22Rv1 (cell line): Measurements from ENCODE around the gene DIP2C.

ENCODE experiments used
- H3K27ac ChIP-seq: fragments of 450-650 bp; 2 replicates; pipeline ENCODE4 v1.5.1; 2017
- CTCF ChIP-seq: fragments of 450-650 bp; IDR thresholded peaks from 2 replicates; pipeline ENCODE4 v1.5.1; 2017; ENCODE audit warnings: mild to moderate bottlenecking
- ZFX ChIP-seq: fragments of 450-650 bp; IDR thresholded peaks from 2 replicates; pipeline ENCODE4 v1.6.1; 2017; ENCODE audit warnings: antibody characterized with exemption, borderline replicate concordance

The DIP2C gene

DNA sequence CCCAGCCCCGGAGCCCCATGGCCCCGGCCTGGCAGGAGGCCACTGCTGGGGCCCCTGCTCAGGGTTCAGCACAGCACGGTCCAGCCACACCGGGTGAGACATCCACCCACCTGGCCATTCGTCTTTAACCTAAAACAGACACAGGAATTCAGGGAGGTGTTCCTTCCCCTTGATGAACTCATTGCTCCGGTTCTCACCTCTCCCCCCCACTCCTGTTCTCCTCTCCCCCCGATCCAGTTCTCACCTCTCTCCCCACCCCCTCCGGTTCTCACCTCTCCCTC, 129.8 kb downstream of the DIP2C start:
- 0 out of 2 replicates have a peak overlapping the region, but pooled peaks have one; percentile 44 for H3K27ac ChIP-seq
- no peak for TF ChIP-seq ZFX
- TF ChIP-seq CTCF = no peak

- no peak overlapping the region for H3K27ac ChIP-seq
- TF ChIP-seq ZFX = no peak
- no peak for TF ChIP-seq CTCF
Measured at GRCh38 chr10:558891-559766, 130.3 kb downstream of the DIP2C start.

DNA sequence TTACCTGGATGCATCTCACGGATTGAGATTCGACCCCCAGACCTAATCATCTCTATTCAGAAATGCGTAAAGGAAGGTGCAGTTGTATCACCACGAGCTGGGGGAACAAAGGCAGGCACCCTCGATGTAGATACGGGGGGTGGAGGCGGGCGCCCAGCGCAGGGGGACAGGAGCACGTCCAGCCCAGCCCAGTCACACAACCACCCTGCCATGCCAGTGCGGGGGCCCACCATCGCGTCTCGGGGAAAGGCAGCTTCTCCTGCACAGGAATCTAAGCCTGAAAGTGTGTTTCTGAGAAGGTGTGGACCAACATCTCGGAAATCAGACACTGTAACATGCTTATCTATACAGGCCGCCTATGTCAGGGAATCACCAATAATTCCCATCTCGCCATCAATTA, 131.1 kb downstream of the DIP2C start:
- no peak overlapping the region for H3K27ac ChIP-seq
- TF ChIP-seq CTCF = no peak
- TF ChIP-seq ZFX = no peak

DNA sequence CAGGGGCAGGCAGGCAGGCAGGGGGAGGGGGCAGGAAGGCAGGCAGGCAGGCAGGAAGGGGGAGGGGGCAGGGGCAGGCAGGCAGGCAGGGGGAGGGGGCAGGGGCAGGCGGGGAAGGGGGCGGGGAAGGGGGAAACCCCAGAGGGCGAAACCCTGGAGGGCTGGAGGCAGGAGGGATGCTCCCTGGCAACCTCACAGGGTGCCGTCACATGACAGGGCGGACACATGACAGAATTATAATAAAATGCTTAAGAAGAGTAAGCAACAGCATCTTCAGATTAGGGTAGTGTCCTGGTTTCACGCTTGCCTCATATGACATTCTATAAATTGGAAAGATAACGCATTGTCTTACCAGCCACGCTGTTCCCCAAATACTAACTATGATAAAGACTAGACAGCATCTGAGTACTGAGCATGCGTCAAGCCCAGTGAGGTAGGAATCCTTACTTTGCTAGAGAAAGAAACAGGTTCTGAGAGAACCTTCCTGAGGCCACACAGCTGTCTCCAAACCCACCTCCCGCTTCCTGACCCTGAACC, 131.6 kb downstream of the DIP2C start:
- no peak overlapping the region for H3K27ac ChIP-seq
- TF ChIP-seq CTCF (no peak), ZFX (no peak)

DNA sequence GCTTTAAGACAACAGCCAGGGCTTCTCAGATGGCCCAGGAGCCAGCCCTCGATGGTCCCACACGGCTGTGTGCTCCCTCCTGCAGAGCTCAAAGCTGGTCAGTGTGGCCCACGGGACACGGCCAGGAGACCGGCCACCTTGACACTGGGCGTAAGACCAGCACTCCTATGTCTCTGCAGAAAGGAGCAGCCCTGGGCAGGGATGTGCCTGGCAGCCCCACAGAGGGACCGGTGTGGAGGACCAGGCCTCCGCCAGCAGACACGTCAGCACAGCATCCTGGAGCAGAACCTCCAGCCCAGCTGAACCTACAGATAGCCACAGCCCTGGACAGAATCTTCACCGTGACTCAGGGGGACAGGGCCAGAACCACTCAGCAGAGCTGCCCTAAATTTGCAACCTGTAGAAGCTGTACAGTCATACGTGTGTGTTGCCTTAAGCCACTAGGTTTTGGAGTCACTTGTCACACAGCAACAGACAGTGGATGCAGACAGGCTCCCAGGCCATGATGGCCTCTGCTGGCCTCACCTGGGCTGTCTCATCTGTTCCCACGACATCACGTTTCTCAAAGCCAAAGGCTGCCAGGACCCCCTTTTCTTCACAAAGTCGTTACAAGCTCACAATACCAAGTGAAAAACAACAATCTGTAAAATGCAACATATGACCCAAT, 132.4 kb downstream of the DIP2C start:
- H3K27ac ChIP-seq = no peak overlapping the region
- TF ChIP-seq ZFX (no peak), CTCF (no peak)

- TF ChIP-seq ZFX (no peak), CTCF (no peak)
Measured at GRCh38 chr10:555682-556350, 133.7 kb downstream of the DIP2C start.

More at GRCh38 chr10:555682-556350, 133.7 kb downstream of the DIP2C start:
- H3K27ac ChIP-seq = no peak overlapping the region
